ENCODE data around the gene TNFRSF1B. TPM values are rescaled to one million over a fixed set of nuclear protein-coding genes. Genes with fewer than 3 reads are reported as not detected.
"Not testable (repeated sequence)": the region's sequence is repeated elsewhere in the genome, so short reads cannot be mapped to it uniquely, and the experiment has no call there.

TNFRSF1B gene
- total RNA-seq, 1 donor from 2014 or later, result 81.3 TPM

GRCh38 chr1:12194666-12195216 lies 27.9 kb downstream of the TNFRSF1B start:
- DNase-seq, result no peak

- DNase-seq, result no peak
These were observed 28.6 kb downstream of the TNFRSF1B start for GRCh38 chr1:12195416-12195815.

GRCh38 chr1:12196641-12197482 lies 30.1 kb downstream of the TNFRSF1B start:
- no peak for DNase-seq

- no peak for DNase-seq
These were observed 30.7 kb downstream of the TNFRSF1B start for GRCh38 chr1:12197483-12197880.

GRCh38 chr1:12200208-12200607 lies 33.4 kb downstream of the TNFRSF1B start:
- no peak for DNase-seq

- no peak for DNase-seq
These were observed 34.8 kb downstream of the TNFRSF1B start for GRCh38 chr1:12201352-12202189.

GRCh38 chr1:12202190-12202497 lies 35.4 kb downstream of the TNFRSF1B start:
- no peak for DNase-seq

GRCh38 chr1:12202577-12202976 lies 35.8 kb downstream of the TNFRSF1B start:
- DNase-seq, result no peak

GRCh38 chr1:12203216-12204007 lies 36.6 kb downstream of the TNFRSF1B start:
- DNase-seq, result no peak

GRCh38 chr1:12204140-12204539 lies 37.3 kb downstream of the TNFRSF1B start:
- no peak for DNase-seq

- DNase-seq, result no peak
These were observed 38.2 kb downstream of the TNFRSF1B start for GRCh38 chr1:12204754-12205658.

- no peak for DNase-seq
These were observed 39.4 kb downstream of the TNFRSF1B start for GRCh38 chr1:12206238-12206637.

GRCh38 chr1:12206792-12207424 lies 40.1 kb downstream of the TNFRSF1B start:
- no peak for DNase-seq

- DNase-seq, result peak; percentile 5
These were observed 41.5 kb downstream of the TNFRSF1B start for GRCh38 chr1:12208271-12208670.

GRCh38 chr1:12208764-12209494 lies 42.1 kb downstream of the TNFRSF1B start:
- DNase-seq, result peak; percentile 90

- no peak for DNase-seq
These were observed 42.7 kb downstream of the TNFRSF1B start for GRCh38 chr1:12209495-12209832.

GRCh38 chr1:12215118-12215961 lies 48.5 kb downstream of the TNFRSF1B start:
- DNase-seq, result no peak

GRCh38 chr1:12219800-12220199 lies 53.0 kb downstream of the TNFRSF1B start:
- DNase-seq, result no peak

GRCh38 chr1:12220890-12221289 lies 54.1 kb downstream of the TNFRSF1B start:
- DNase-seq, result no peak

- DNase-seq, result not testable (repeated sequence)
These were observed 55.9 kb downstream of the TNFRSF1B start for GRCh38 chr1:12222700-12223099.

Data from dermis blood vessel endothelial cell (primary cell).